HEK293 (cell line): ENCODE measurements around the gene BCL2L1.
A peak's percentile ranks its signal among the peaks of the same experiment; 100 is the strongest.

Source experiments
- BCL11B ChIP-seq: fragments of 450-650 bp; formaldehyde crosslinking; IDR thresholded peaks from 2 replicates; pipeline ENCODE4 v1.5.1; 2016; ENCODE audit warnings: low read depth, missing biosample characterization, missing genetic modification characterization
- GLIS1 ChIP-seq: fragments of 450-650 bp; formaldehyde crosslinking; IDR thresholded peaks from 2 replicates; pipeline ENCODE4 v1.5.1; 2016; ENCODE audit warnings: missing biosample characterization, missing genetic modification characterization
- HOXC10 ChIP-seq: sonication (generic); formaldehyde crosslinking; IDR thresholded peaks from 2 replicates; pipeline ENCODE4 v1.8.1; 2023; ENCODE audit warnings: mild to moderate bottlenecking, missing genetic modification reagents
- INSM2 ChIP-seq: fragments of 450-650 bp; formaldehyde crosslinking; IDR thresholded peaks from 2 replicates; pipeline ENCODE4 v1.5.1; 2016; ENCODE audit warnings: missing biosample characterization, missing genetic modification characterization
- PATZ1 ChIP-seq: fragments of 450-650 bp; formaldehyde crosslinking; IDR thresholded peaks from 2 replicates; pipeline ENCODE4 v1.5.1; 2016; ENCODE audit warnings: missing biosample characterization, missing genetic modification characterization
- PBX3 ChIP-seq: sonication (generic); formaldehyde crosslinking; IDR thresholded peaks from 2 replicates; pipeline ENCODE4 v1.8.1; 2022; ENCODE audit warnings: mild to moderate bottlenecking, moderate library complexity, missing genetic modification reagents
- SCRT1 ChIP-seq: fragments of 450-650 bp; formaldehyde crosslinking; IDR thresholded peaks from 2 replicates; pipeline ENCODE4 v1.5.1; 2016; ENCODE audit warnings: missing biosample characterization, missing genetic modification characterization, borderline replicate concordance
- ZBTB17 ChIP-seq: fragments of 450-650 bp; formaldehyde crosslinking; IDR thresholded peaks from 2 replicates; pipeline ENCODE4 v1.5.1; 2016; ENCODE audit warnings: missing biosample characterization, missing genetic modification characterization
- ZEB2 ChIP-seq: fragments of 450-650 bp; formaldehyde crosslinking; IDR thresholded peaks from 2 replicates; pipeline ENCODE4 v1.5.1; 2016; ENCODE audit warnings: missing biosample characterization, missing genetic modification characterization
- ZFHX2 ChIP-seq: fragments of 450-650 bp; formaldehyde crosslinking; conservative IDR thresholded peaks from 2 replicates; pipeline ENCODE4 v1.5.1; 2016; ENCODE audit warnings: missing biosample characterization, missing genetic modification characterization
- ZNF132 ChIP-seq: fragments of 450-650 bp; formaldehyde crosslinking; IDR thresholded peaks from 2 replicates; pipeline ENCODE4 v1.5.1; 2017; ENCODE audit warnings: missing biosample characterization, missing genetic modification characterization, borderline replicate concordance
- ZNF146 ChIP-seq: fragments of 450-650 bp; formaldehyde crosslinking; IDR thresholded peaks from 2 replicates; pipeline ENCODE4 v1.5.1; 2016; ENCODE audit warnings: missing biosample characterization, missing genetic modification characterization
- ZNF175 ChIP-seq: fragments of 450-650 bp; formaldehyde crosslinking; IDR thresholded peaks from 2 replicates; pipeline ENCODE4 v1.5.1; 2016; ENCODE audit warnings: missing biosample characterization, missing genetic modification characterization
- ZNF202 ChIP-seq: fragments of 450-650 bp; formaldehyde crosslinking; IDR thresholded peaks from 2 replicates; pipeline ENCODE4 v1.5.1; 2016; ENCODE audit warnings: missing biosample characterization, missing genetic modification characterization, borderline replicate concordance
- ZNF274 ChIP-seq, 2 experiments: fragments of 200-500 bp in 1 of 2; fragments of 450-650 bp in 1 of 2; sonication (Bioruptor generic) in 1 of 2; formaldehyde crosslinking in 1 of 2; IDR thresholded peaks; 2 replicates each; pipeline versions ENCODE4 v1.5.1 to v1.6.1; 2014 to 2016; ENCODE audit warnings: borderline replicate concordance in 1 of 2, inconsistent platforms in 1 of 2, low read length in 1 of 2, missing biosample characterization in 1 of 2, missing genetic modification characterization in 1 of 2
- ZNF398 ChIP-seq: fragments of 450-650 bp; formaldehyde crosslinking; IDR thresholded peaks from 2 replicates; pipeline ENCODE4 v1.5.1; 2017; ENCODE audit warnings: missing biosample characterization, missing genetic modification characterization
- ZNF433 ChIP-seq: fragments of 450-650 bp; formaldehyde crosslinking; IDR thresholded peaks from 2 replicates; pipeline ENCODE4 v1.5.1; 2016; ENCODE audit warnings: missing biosample characterization, missing genetic modification characterization, low read depth
- ZNF473 ChIP-seq: fragments of 450-650 bp; formaldehyde crosslinking; IDR thresholded peaks from 2 replicates; pipeline ENCODE4 v1.5.1; 2017; ENCODE audit warnings: missing biosample characterization, missing genetic modification characterization
- ZNF48 ChIP-seq: fragments of 450-650 bp; formaldehyde crosslinking; IDR thresholded peaks from 2 replicates; pipeline ENCODE4 v1.5.1; 2016; ENCODE audit warnings: missing biosample characterization, missing genetic modification characterization
- ZNF518A ChIP-seq: fragments of 450-650 bp; formaldehyde crosslinking; conservative IDR thresholded peaks from 2 replicates; pipeline ENCODE4 v1.5.1; 2016; ENCODE audit warnings: low read depth, missing biosample characterization, missing genetic modification characterization
- ZNF544 ChIP-seq: fragments of 450-650 bp; formaldehyde crosslinking; IDR thresholded peaks from 2 replicates; pipeline ENCODE4 v1.5.0; 2017; ENCODE audit warnings: missing biosample characterization, missing genetic modification characterization
- ZNF558 ChIP-seq: fragments of 450-650 bp; formaldehyde crosslinking; IDR thresholded peaks from 2 replicates; pipeline ENCODE4 v1.5.1; 2016; ENCODE audit warnings: missing biosample characterization, missing genetic modification characterization
- ZNF571 ChIP-seq: fragments of 450-650 bp; formaldehyde crosslinking; IDR thresholded peaks from 2 replicates; pipeline ENCODE4 v1.5.0; 2017; ENCODE audit warnings: missing biosample characterization, missing genetic modification characterization
- ZNF621 ChIP-seq: fragments of 450-650 bp; formaldehyde crosslinking; IDR thresholded peaks from 2 replicates; pipeline ENCODE4 v1.5.1; 2017; ENCODE audit warnings: missing biosample characterization, missing genetic modification characterization
- ZNF624 ChIP-seq: fragments of 450-650 bp; formaldehyde crosslinking; IDR thresholded peaks from 2 replicates; pipeline ENCODE4 v1.5.1; 2017; ENCODE audit warnings: missing biosample characterization, missing genetic modification characterization
- ZNF629 ChIP-seq: fragments of 450-650 bp; formaldehyde crosslinking; IDR thresholded peaks from 2 replicates; pipeline ENCODE4 v1.5.1; 2017; ENCODE audit warnings: missing biosample characterization, missing genetic modification characterization
- ZNF658 ChIP-seq: fragments of 450-650 bp; formaldehyde crosslinking; IDR thresholded peaks from 2 replicates; pipeline ENCODE4; 2016; ENCODE audit warnings: missing biosample characterization, missing genetic modification characterization
- ZNF707 ChIP-seq: fragments of 450-650 bp; formaldehyde crosslinking; IDR thresholded peaks from 2 replicates; pipeline ENCODE4 v1.5.1; 2016; ENCODE audit warnings: missing biosample characterization, missing genetic modification characterization
- ZNF785 ChIP-seq: fragments of 450-650 bp; formaldehyde crosslinking; IDR thresholded peaks from 2 replicates; pipeline ENCODE4 v1.5.1; 2016; ENCODE audit warnings: missing biosample characterization, missing genetic modification characterization
- ZNF843 ChIP-seq: fragments of 450-650 bp; formaldehyde crosslinking; IDR thresholded peaks from 2 replicates; pipeline ENCODE4 v1.5.1; 2016; ENCODE audit warnings: missing biosample characterization, missing genetic modification characterization

BCL2L1 gene

GRCh38 chr20:31693987-31694661 lies 28.5 kb downstream of the BCL2L1 start (continued):
- TF ChIP-seq SCRT1 (tag by site-specific recombination): peak; percentile 88
- TF ChIP-seq ZNF398 (tag by site-specific recombination): no peak
- no peak for TF ChIP-seq ZNF433 (tag by site-specific recombination)
- TF ChIP-seq ZNF146 (tag by site-specific recombination): no peak
- TF ChIP-seq ZNF624 (tag by site-specific recombination): no peak
- no peak for TF ChIP-seq ZNF571
- TF ChIP-seq ZFHX2 (tag by site-specific recombination): peak; percentile 90
- no peak for TF ChIP-seq ZNF544
- no peak for TF ChIP-seq ZNF274 (IDR thresholded peaks at IDR 0.05; ENCODE audit: low read length)
- TF ChIP-seq ZNF274 (tag by site-specific recombination; IDR thresholded peaks at IDR 0.05; ENCODE audit: borderline replicate concordance): no peak
- TF ChIP-seq ZNF621: no peak
- TF ChIP-seq ZNF785: no peak
- peak; percentile 37 for TF ChIP-seq GLIS1 (tag by site-specific recombination)
- no peak for TF ChIP-seq ZNF48 (tag by site-specific recombination)
- TF ChIP-seq ZNF473: no peak
- no peak for TF ChIP-seq ZNF202 (tag by site-specific recombination)
- no peak for TF ChIP-seq PATZ1 (tag by site-specific recombination)
- no peak for TF ChIP-seq ZNF658
- no peak for TF ChIP-seq ZBTB17 (tag by site-specific recombination)
- TF ChIP-seq ZNF132 (tag by site-specific recombination): no peak
- no peak for TF ChIP-seq ZNF175 (tag by site-specific recombination)
- no peak for TF ChIP-seq ZNF518A (tag by site-specific recombination)
- TF ChIP-seq ZEB2: 0 out of 2 replicates have a peak, but pooled peaks have one; percentile 27
- TF ChIP-seq ZNF843: no peak
- no peak for TF ChIP-seq HOXC10 (CRISPR knock-in tag)
- no peak for TF ChIP-seq PBX3 (CRISPR knock-in tag)
- no peak for TF ChIP-seq ZNF558 (tag by site-specific recombination)
- TF ChIP-seq INSM2 (tag by site-specific recombination): no peak
- no peak for TF ChIP-seq ZNF707 (tag by site-specific recombination)
- no peak for TF ChIP-seq ZNF629 (tag by site-specific recombination)
- no peak for TF ChIP-seq BCL11B (tag by site-specific recombination)
